HL-60 (cell line): ENCODE results near the gene ZSCAN5A.

Experiments
- DNase-seq, 2 experiments: peaks; one replicate each; pipeline ENCODE4 v3.0.0-alpha.2; 2010 to 2020; ENCODE audit warnings: low read depth in 1 of 2, low spot score in 1 of 2
- H3K27ac ChIP-seq: fragments of 250-450 bp; sonication (Bioruptor Pico); replicated peaks from 2 replicates; pipeline ENCODE4 v1.5.1; 2020; ENCODE audit warnings: mild to moderate bottlenecking, moderate library complexity
- H3K27me3 ChIP-seq: fragments of 250-450 bp; sonication (Bioruptor Pico); 2 replicates; pipeline ENCODE4 v1.5.1; 2021; ENCODE audit warnings: mild to moderate bottlenecking, moderate library complexity; ENCODE audit not compliant: insufficient read depth, poor library complexity, severe bottlenecking
- H3K4me3 ChIP-seq: replicated peaks from 2 replicates; pipeline ENCODE4 v1.5.1; 2011; ENCODE audit warnings: mild to moderate bottlenecking, control low read depth, low read length; ENCODE audit not compliant: insufficient read depth
- GABPA ChIP-seq: IDR thresholded peaks from 2 replicates; pipeline ENCODE4 v1.6.1; 2012; ENCODE audit warnings: low read depth
- POLR2AphosphoS5 ChIP-seq: IDR thresholded peaks from 2 replicates; pipeline ENCODE4 v1.6.1; 2012; ENCODE audit warnings: low read depth
- SPI1 ChIP-seq: IDR thresholded peaks from 2 replicates; pipeline ENCODE4 v1.6.1; 2012; ENCODE audit warnings: low read depth, mild to moderate bottlenecking, borderline replicate concordance
- long read RNA-seq: library from polyadenylated mRNA; unstranded; transcript quantifications from one replicate; pipeline ENCODE4 v2.0.0, GENCODE V29; 2020
- TF ChIP-seq, protein P1 (sequence below): IDR thresholded peaks from 2 replicates; pipeline ENCODE4 v1.6.1; 2012; ENCODE audit warnings: low read depth; ENCODE audit not compliant: insufficient replicate concordance
- TF ChIP-seq, protein P2 (sequence below): IDR thresholded peaks from one replicate; pipeline ENCODE4 v1.5.1; 2011; ENCODE audit warnings: low read length, control low read depth, inconsistent platforms; ENCODE audit not compliant: insufficient read depth

The ZSCAN5A gene, protein sequence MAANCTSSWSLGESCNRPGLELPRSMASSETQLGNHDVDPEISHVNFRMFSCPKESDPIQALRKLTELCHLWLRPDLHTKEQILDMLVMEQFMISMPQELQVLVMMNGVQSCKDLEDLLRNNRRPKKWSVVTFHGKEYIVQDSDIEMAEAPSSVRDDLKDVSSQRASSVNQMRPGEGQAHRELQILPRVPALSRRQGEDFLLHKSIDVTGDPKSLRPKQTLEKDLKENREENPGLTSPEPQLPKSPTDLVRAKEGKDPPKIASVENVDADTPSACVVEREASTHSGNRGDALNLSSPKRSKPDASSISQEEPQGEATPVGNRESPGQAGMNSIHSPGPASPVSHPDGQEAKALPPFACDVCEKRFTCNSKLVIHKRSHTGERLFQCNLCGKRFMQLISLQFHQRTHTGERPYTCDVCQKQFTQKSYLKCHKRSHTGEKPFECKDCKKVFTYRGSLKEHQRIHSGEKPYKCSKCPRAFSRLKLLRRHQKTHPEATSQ
- long read RNA-seq, partial matches to known transcripts, result 15 of 66 reads
- long read RNA-seq, other reads (novel, unspliced or antisense), result 51 of 66 reads

DNA sequence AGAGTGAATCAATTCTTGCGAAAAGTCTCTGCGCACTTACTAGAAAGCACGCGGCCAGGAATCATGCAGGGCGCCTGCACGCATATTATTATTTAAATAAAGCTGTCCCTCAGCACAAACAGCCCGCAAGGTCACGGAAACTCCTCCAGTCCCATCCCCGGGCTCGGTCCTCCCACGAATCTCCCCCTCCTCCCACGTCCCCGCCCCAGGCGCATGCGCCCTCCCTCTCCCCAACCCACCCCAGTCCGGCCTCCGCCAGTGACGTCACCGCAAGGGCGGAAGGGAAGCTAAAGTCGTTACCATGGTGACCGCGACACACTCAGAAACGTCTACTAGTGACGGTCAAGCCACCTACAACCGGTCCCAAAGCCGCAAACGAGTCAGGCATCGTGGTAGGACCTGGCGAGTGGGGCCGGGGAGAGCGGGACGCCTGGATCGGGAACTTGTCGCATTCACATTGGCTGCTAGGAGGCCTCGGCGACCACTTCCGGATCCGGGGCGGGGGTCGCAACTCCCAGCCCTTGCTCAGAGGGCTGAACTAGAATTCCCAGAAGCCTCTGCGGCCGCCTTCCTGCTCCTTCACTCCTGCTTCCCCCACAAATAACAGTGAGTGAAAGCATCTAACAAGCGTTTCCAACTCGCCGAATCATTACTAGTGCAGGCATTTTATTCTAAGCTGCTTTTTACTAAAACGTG is at the start of gene ZSCAN5A:
TSS of gene ZSCAN5A (minus strand) at position 459 of the 696 bp plus-strand sequence. CDS start 89,793 bp downstream, outside the sequence.
- Histone ChIP-seq H3K27me3 (no peaks in the 10 kb centered on the region), H3K4me3 (peak within 1 kb of the TSS; percentile 83), H3K27ac (peak within 1 kb of the TSS; percentile 96)
- TF ChIP-seq SPI1, result no peak
- TF ChIP-seq, protein P1, sequence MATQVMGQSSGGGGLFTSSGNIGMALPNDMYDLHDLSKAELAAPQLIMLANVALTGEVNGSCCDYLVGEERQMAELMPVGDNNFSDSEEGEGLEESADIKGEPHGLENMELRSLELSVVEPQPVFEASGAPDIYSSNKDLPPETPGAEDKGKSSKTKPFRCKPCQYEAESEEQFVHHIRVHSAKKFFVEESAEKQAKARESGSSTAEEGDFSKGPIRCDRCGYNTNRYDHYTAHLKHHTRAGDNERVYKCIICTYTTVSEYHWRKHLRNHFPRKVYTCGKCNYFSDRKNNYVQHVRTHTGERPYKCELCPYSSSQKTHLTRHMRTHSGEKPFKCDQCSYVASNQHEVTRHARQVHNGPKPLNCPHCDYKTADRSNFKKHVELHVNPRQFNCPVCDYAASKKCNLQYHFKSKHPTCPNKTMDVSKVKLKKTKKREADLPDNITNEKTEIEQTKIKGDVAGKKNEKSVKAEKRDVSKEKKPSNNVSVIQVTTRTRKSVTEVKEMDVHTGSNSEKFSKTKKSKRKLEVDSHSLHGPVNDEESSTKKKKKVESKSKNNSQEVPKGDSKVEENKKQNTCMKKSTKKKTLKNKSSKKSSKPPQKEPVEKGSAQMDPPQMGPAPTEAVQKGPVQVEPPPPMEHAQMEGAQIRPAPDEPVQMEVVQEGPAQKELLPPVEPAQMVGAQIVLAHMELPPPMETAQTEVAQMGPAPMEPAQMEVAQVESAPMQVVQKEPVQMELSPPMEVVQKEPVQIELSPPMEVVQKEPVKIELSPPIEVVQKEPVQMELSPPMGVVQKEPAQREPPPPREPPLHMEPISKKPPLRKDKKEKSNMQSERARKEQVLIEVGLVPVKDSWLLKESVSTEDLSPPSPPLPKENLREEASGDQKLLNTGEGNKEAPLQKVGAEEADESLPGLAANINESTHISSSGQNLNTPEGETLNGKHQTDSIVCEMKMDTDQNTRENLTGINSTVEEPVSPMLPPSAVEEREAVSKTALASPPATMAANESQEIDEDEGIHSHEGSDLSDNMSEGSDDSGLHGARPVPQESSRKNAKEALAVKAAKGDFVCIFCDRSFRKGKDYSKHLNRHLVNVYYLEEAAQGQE, result no peak
- peak; percentile 95 for TF ChIP-seq GABPA
- peak; percentile 86 for TF ChIP-seq POLR2AphosphoS5
- TF ChIP-seq, protein P2, sequence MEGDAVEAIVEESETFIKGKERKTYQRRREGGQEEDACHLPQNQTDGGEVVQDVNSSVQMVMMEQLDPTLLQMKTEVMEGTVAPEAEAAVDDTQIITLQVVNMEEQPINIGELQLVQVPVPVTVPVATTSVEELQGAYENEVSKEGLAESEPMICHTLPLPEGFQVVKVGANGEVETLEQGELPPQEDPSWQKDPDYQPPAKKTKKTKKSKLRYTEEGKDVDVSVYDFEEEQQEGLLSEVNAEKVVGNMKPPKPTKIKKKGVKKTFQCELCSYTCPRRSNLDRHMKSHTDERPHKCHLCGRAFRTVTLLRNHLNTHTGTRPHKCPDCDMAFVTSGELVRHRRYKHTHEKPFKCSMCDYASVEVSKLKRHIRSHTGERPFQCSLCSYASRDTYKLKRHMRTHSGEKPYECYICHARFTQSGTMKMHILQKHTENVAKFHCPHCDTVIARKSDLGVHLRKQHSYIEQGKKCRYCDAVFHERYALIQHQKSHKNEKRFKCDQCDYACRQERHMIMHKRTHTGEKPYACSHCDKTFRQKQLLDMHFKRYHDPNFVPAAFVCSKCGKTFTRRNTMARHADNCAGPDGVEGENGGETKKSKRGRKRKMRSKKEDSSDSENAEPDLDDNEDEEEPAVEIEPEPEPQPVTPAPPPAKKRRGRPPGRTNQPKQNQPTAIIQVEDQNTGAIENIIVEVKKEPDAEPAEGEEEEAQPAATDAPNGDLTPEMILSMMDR, result no peak
- peak; percentile 95 to 96 for DNase-seq

DNA sequence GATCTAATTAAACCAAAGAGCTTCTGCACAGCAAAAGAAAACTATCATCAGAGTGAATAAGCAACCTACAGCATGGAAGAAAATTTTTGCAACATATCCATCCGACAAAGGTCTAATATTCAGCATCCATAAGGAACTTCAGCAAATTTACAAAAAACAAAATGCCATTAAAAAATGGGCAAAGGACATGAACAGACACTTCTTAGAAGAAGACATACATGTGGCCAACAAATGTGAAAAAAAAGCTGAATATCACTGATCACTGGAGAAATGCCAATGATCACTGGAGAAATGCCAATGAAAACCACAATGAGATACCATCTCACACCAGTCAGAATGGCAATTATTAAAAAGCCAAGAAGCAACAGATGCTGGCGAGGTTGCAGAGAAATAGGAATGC is 46.2 kb upstream of the ZSCAN5A start:
- no peaks in the 10 kb centered on the region for H3K27me3 ChIP-seq
- no peak overlapping the region for H3K4me3 ChIP-seq
- DNase-seq, result no peak
- TF ChIP-seq, protein P2, result no peak
- TF ChIP-seq, protein P1, result no peak
- no peak for TF ChIP-seq GABPA
- TF ChIP-seq SPI1, result no peak
- no peak for TF ChIP-seq POLR2AphosphoS5
- no peak overlapping the region for H3K27ac ChIP-seq

DNA sequence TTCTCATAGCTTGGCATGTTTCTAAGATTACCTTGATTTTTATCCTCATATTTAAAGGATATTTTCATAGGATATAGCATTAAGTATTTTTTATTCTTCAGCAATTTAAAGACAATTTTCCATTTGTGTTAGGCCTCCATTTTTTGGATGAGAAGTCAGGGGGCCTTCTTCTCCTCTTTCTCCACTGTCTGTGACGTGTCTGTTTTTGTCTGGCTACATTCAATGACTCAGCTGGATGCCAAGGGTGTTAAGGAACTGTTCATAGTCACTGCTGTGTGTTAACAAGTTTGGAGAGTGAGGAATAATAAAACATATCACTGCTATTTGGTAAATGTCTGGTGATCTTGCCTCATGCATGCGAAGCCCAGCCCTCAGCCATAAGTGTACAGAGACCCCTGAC is 42.3 kb upstream of the ZSCAN5A start:
- TF ChIP-seq SPI1 (no peak), GABPA (no peak)
- TF ChIP-seq, protein P1, result no peak
- no peak overlapping the region for H3K4me3 ChIP-seq
- no peak overlapping the region for H3K27ac ChIP-seq
- H3K27me3 ChIP-seq, result no peaks in the 10 kb centered on the region
- DNase-seq, result no peak
